GM12878 (cell line): ENCODE results near the gene PRR12. TPM values are rescaled to one million over a fixed set of nuclear protein-coding genes. Genes with fewer than 3 reads are reported as not detected.

Source experiments
- ATAC-seq: fragments of 200-7000 bp; cut with Tn5 transposase; 3 replicates; pipeline ENCODE4 v1.9.1; 2020; ENCODE audit warnings: mild to moderate bottlenecking, moderate library complexity
- BruUV-seq: library from RNA; stranded (reverse); fragments of 400-500 nt; replicated peaks from 2 replicates; lab custom pipeline; 2021; lab: Mats Ljungman, UMichigan
- CTCF ChIA-PET: fragments of 300-600 bp; sonication (Branson Sonifier 250); formaldehyde crosslinking; extraction: SDS; loops from one replicate; lab custom pipeline; 2021; ENCODE audit warnings: inconsistent platforms; lab: Yijun Ruan, JAX
- POLR2A ChIA-PET: fragments of 350-600 bp; formaldehyde crosslinking; extraction: SDS; loops from one replicate; lab custom pipeline; 2021; ENCODE audit warnings: inconsistent platforms; lab: Charles Lee
- RAD21 ChIA-PET: fragments of 300-600 bp; sonication (Branson Sonifier 250); formaldehyde crosslinking; loops from one replicate; lab custom pipeline; 2023; ENCODE audit warnings: antibody characterized with exemption; ENCODE audit not compliant: unreplicated experiment; lab: Charles Lee
- SMC1A ChIA-PET: fragments of 300-600 bp; sonication (Branson Sonifier 250); formaldehyde crosslinking; loops from one replicate; lab custom pipeline; 2023; ENCODE audit not compliant: unreplicated experiment, uncharacterized antibody; lab: Charles Lee
- DNase-seq: peaks from one replicate; pipeline ENCODE4 v3.0.0-alpha.2; 2011; ENCODE audit warnings: low read depth, low spot score
- FAIRE-seq: peaks from 3 replicates; lab custom pipeline; 2011; peaks lifted over from hg19 to GRCh38; lab: Jason Lieb, UNC
- H2AFZ ChIP-seq: 2 replicates; pipeline ENCODE4 v1.6.0; 2011; ENCODE audit warnings: low read depth, low read length, control low read depth; ENCODE audit not compliant: control insufficient read depth
- H3K27ac ChIP-seq: 2 replicates; pipeline ENCODE4 v1.5.1; 2011; ENCODE audit warnings: control low read depth; ENCODE audit not compliant: control insufficient read depth, insufficient read depth
- H3K27me3 ChIP-seq, 2 experiments: replicated peaks in 1 of 2; 2 replicates each; pipeline versions ENCODE4 v1.6.0 to v1.6.1; 2011; ENCODE audit warnings: low read length in 1 of 2; ENCODE audit not compliant: control insufficient read depth in 2 of 2, insufficient read depth in 2 of 2
- H3K36me3 ChIP-seq, 2 experiments: 2 replicates each; pipeline ENCODE4 v1.5.1; 2011; ENCODE audit warnings: low read length in 1 of 2; ENCODE audit not compliant: control insufficient read depth in 2 of 2, insufficient read depth in 2 of 2
- H3K4me1 ChIP-seq: 2 replicates; pipeline ENCODE4 v1.6.1; 2011; ENCODE audit warnings: mild to moderate bottlenecking, low read length, moderate library complexity, mixed read lengths; ENCODE audit not compliant: control insufficient read depth, insufficient read depth
- H3K4me2 ChIP-seq: 2 replicates; pipeline ENCODE4 v1.6.0; 2011; ENCODE audit warnings: control low read depth; ENCODE audit not compliant: control insufficient read depth, insufficient read depth
- H3K4me3 ChIP-seq: fragments of 200-600 bp; sonication (generic); 2 replicates; pipeline ENCODE4 v1.5.1; 2016
- H3K79me2 ChIP-seq: 2 replicates; pipeline ENCODE4 v1.6.0; 2011; ENCODE audit warnings: low read length; ENCODE audit not compliant: control insufficient read depth, insufficient read depth
- H3K9ac ChIP-seq: 2 replicates; pipeline ENCODE4 v1.8.0; 2011; ENCODE audit warnings: low read length, control low read depth, mixed read lengths; ENCODE audit not compliant: control insufficient read depth, insufficient read depth
- H3K9me3 ChIP-seq: replicated peaks from 3 replicates; pipeline ENCODE4 v1.5.1; 2011; ENCODE audit warnings: mild to moderate bottlenecking, low read length; ENCODE audit not compliant: control insufficient read depth, insufficient read depth
- H4K20me1 ChIP-seq: 2 replicates; pipeline ENCODE4 v1.6.0; 2011; ENCODE audit not compliant: control insufficient read depth, insufficient read depth
- ATF3 ChIP-seq: IDR thresholded peaks from 2 replicates; pipeline ENCODE4 v1.6.1; 2011; ENCODE audit warnings: low read depth, mild to moderate bottlenecking, low read length, moderate library complexity, borderline replicate concordance; ENCODE audit errors: extremely low read depth
- ATF7 ChIP-seq: fragments of 450-650 bp; IDR thresholded peaks from 2 replicates; pipeline ENCODE4 v1.6.1; 2016; ENCODE audit warnings: low read depth, mild to moderate bottlenecking
- CHD1 ChIP-seq: IDR thresholded peaks from 2 replicates; pipeline ENCODE4 v1.6.1; 2012; ENCODE audit warnings: low read depth, low read length, improper control_type of control experiment
- E2F4 ChIP-seq: IDR thresholded peaks from 2 replicates; pipeline ENCODE4 v1.6.1; 2012; ENCODE audit warnings: low read depth, low read length, improper control_type of control experiment
- ELK1 ChIP-seq: IDR thresholded peaks from 2 replicates; pipeline ENCODE4 v1.6.1; 2012; ENCODE audit warnings: low read depth, low read length, improper control_type of control experiment
- IRF4 ChIP-seq: IDR thresholded peaks from 2 replicates; pipeline ENCODE4 v1.6.1; 2011; ENCODE audit warnings: low read depth, low read length
- KLF5 ChIP-seq: fragments of 450-650 bp; IDR thresholded peaks from 2 replicates; pipeline ENCODE4 v1.6.1; 2014; ENCODE audit warnings: mild to moderate bottlenecking; ENCODE audit not compliant: partially characterized antibody
- NFYB ChIP-seq: IDR thresholded peaks from 2 replicates; pipeline ENCODE4 v1.6.1; 2011; ENCODE audit warnings: low read depth, mild to moderate bottlenecking, low read length, improper control_type of control experiment, moderate library complexity; ENCODE audit not compliant: insufficient read depth
- POLR2AphosphoS2 ChIP-seq: IDR thresholded peaks from 2 replicates; pipeline ENCODE4 v1.6.1; 2011; ENCODE audit warnings: low read depth, mild to moderate bottlenecking, low read length, improper control_type of control experiment, moderate library complexity
- SREBF2 ChIP-seq: IDR thresholded peaks from 2 replicates; pipeline ENCODE4 v1.6.1; 2012; ENCODE audit warnings: mild to moderate bottlenecking, low read length
- TCF12 ChIP-seq: IDR thresholded peaks from 2 replicates; pipeline ENCODE4 v1.6.1; 2011; ENCODE audit warnings: low read depth, mild to moderate bottlenecking, low read length
- ZNF24 ChIP-seq: fragments of 450-650 bp; IDR thresholded peaks from 2 replicates; pipeline ENCODE4 v1.6.1; 2017; ENCODE audit warnings: antibody characterized with exemption, mild to moderate bottlenecking
- ZNF384 ChIP-seq: IDR thresholded peaks from 2 replicates; pipeline ENCODE4 v1.6.1; 2012; ENCODE audit warnings: low read depth, mild to moderate bottlenecking, low read length, improper control_type of control experiment, borderline replicate concordance
- ZSCAN29 ChIP-seq: fragments of 450-650 bp; IDR thresholded peaks from 2 replicates; pipeline ENCODE4 v1.6.1; 2017; ENCODE audit warnings: mild to moderate bottlenecking, moderate library complexity
- WGBS: methylation state at CpG from one replicate; pipeline ENCODE4 v1.1.6; 2016; ENCODE audit warnings: low lambda C conversion rate; ENCODE audit not compliant: insufficient replicate concordance, insufficient coverage; ENCODE audit errors: missing lambda C conversion rate; 5-methylcytosine and 5-hydroxymethylcytosine counted together
- in situ Hi-C: fragments of 300-500 bp; cut with MboI; formaldehyde crosslinking; loops from 9 replicates; pipeline ENCODE4 v1.14.3; 2018; ENCODE audit warnings: mixed read lengths
- intact Hi-C: fragments of 100-400 bp; cut with micrococcal nuclease; formaldehyde crosslinking; loops from one replicate; pipeline ENCODE4 v1.14.2; 2022; ENCODE audit not compliant: unreplicated experiment
- polyA plus RNA-seq, 11 experiments: library from polyadenylated mRNA; depleted of rRNA in 4 of 11; unstranded in 6 of 11; stranded (reverse) in 5 of 11; fragments of >200 nt; fragmentation: Nextera tagmentation in 4 of 11; fragmentation: Illumina TruSeq in 1 of 11; extraction: Ambion mirVana in 4 of 11; extraction: Trizol in 1 of 11; gene quantifications; 1 replicate in 1 of 11; 2 replicates in 10 of 11; pipeline versions ENCODE4 v1.2.1 to v1.2.3, GENCODE V29; 2011 to 2016; ENCODE audit warnings: inconsistent platforms in 2 of 11, missing spikeins in 2 of 11, low read depth in 1 of 11
- total RNA-seq, 4 experiments: library from RNA; depleted of rRNA in 3 of 4; stranded (reverse); fragments of >200 nt in 3 of 4; fragmentation: Illumina TruSeq in 1 of 4; extraction: Trizol in 1 of 4; gene quantifications; 2 replicates each; pipeline versions ENCODE4 v1.2.1 to v1.2.3, GENCODE V29; 2013 to 2021
- TF ChIP-seq, protein P1 (sequence below): fragments of 450-650 bp; IDR thresholded peaks from 2 replicates; pipeline ENCODE4 v1.6.1; 2016; ENCODE audit warnings: mild to moderate bottlenecking

Gene PRR12
- total and polyA plus RNA-seq, 10 of the 15 experiments (the other 5 are each of a cell fraction or from before 2014, with no cell fraction given): 0.02 to 25.3 (median 1.6) TPM

DNA sequence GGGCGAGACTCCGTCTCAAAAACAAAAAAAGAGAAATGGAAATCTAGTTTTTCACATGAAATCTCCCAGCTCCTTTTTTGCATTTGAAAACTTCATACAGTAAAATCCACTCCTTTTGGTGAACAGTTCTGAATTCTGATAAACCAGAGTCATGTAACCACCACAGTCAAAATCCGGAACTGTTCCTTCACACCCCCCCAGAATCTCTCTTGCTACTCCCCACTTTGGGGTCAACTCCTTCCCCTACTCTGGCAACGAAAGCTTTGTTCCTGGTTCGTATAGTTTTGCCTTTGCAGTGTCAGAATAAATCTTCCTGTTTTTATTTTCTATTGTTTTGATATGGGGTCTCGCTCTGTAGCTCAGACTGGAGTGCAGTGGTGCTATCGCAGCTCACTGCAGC lies 39.5 kb upstream of the PRR12 start:
- no TSS peak for BruUV-seq
- Histone ChIP-seq H3K4me1 (no peaks in the 10 kb centered on the region), H3K27me3 (no peaks in the 10 kb centered on the region), H3K27ac (no peak overlapping the region), H3K4me3 (no peak overlapping the region), H3K36me3 (peaks cover 2 to 8% of the 10 kb centered on the region in 2 experiments), H3K9ac (no peak overlapping the region), H3K9me3 (no peaks in the 10 kb centered on the region), H3K4me2 (no peak overlapping the region), H4K20me1 (no peaks in the 10 kb centered on the region), H3K79me2 (no peaks in the 10 kb centered on the region), H2AFZ (no peak overlapping the region)
- ChIA-PET RAD21 (interaction anchor here (0.5 kb wide), 1 partner anchor 26 kb away, joined by 5 read pairs; no protein-coding TSS in a partner anchor), CTCF (interaction anchor here (0.9 to 1.9 kb wide), 6 partner anchors 15 to 121 kb away, joined by 3 to 6 read pairs (median 4); no protein-coding TSS in a partner anchor), POLR2A (no interaction called here), SMC1A (interaction anchor here (0.9 kb wide), 1 partner anchor 17 kb away, joined by 3 read pairs; no protein-coding TSS in a partner anchor)
- in situ Hi-C loops (no loop called here), intact Hi-C loops (no loop called here)
- WGBS: 96% methylated on average over 7 of the region's 7 CpGs
- ATAC-seq (no peak), FAIRE-seq (no peak), DNase-seq (no peak)
- TF ChIP-seq ZNF384 (no peak), TCF12 (no peak), KLF5 (no peak), IRF4 (no peak), NFYB (no peak), ZNF24 (no peak), ELK1 (no peak), SREBF2 (no peak), ATF3 (no peak), E2F4 (no peak), ATF7 (no peak), ZSCAN29 (no peak), POLR2AphosphoS2 (no peak), CHD1 (no peak)
- TF ChIP-seq, protein P1, sequence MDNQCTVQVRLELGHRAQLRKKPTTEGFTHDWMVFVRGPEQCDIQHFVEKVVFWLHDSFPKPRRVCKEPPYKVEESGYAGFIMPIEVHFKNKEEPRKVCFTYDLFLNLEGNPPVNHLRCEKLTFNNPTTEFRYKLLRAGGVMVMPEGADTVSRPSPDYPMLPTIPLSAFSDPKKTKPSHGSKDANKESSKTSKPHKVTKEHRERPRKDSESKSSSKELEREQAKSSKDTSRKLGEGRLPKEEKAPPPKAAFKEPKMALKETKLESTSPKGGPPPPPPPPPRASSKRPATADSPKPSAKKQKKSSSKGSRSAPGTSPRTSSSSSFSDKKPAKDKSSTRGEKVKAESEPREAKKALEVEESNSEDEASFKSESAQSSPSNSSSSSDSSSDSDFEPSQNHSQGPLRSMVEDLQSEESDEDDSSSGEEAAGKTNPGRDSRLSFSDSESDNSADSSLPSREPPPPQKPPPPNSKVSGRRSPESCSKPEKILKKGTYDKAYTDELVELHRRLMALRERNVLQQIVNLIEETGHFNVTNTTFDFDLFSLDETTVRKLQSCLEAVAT: no peak
